ENCODE data around the gene SLC15A3. TPM values are rescaled to one million over a fixed set of nuclear protein-coding genes. Genes with fewer than 3 reads are reported as not detected.

The SLC15A3 gene
- total RNA-seq, 1 experiment from 2014 or later: 10.2 TPM

DNA sequence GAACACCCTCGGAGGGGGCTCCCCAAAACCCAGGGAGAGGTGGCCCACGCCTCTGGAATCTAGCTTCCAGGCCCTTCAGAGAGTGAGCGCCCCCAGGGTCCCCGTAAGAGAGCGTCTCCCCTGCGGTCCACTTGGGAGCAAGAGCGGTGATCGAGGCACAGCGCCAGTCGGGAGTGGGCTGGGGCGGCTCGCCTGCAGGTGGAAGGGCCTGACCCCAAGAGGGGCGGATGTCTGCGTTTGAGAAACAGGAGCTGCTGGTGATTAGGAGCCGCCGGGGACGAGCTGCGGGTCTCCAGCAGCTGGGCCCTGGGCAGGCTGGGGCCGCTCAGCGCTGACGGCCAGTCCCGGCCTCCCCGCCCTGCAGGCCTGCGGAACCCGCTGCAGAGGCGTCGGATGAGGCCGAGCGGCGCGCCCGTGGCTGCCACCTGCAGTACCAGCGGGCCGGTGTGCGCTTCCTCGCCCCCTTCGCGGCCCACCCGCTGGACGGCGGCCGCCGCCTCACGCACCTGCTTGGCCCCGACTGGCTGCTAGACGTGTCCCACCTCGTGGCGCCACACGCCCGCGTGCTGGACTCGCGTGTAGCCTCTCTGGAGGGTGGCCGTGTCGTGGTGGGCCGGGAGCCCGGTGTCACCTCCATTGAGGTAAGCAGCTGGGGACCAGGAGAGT lies 17.7 kb downstream of the SLC15A3 start:
- ChIA-PET CTCF (no interaction called here), POLR2A (no interaction called here)
- TF ChIP-seq KAT7 (CRISPR knock-in tag; IDR thresholded peaks at IDR 0.05; ENCODE audit: borderline replicate concordance) (no peak), IRF1 (CRISPR knock-in tag; IDR thresholded peaks at IDR 0.05) (no peak), GTF2I (CRISPR knock-in tag; conservative IDR thresholded peaks at IDR 0.05) (no peak), NFE2L1 (CRISPR knock-in tag; IDR thresholded peaks at IDR 0.05) (no peak), FOXP1 (CRISPR knock-in tag; IDR thresholded peaks at IDR 0.05; ENCODE audit: borderline replicate concordance) (no peak), MXD4 (CRISPR knock-in tag; IDR thresholded peaks at IDR 0.05; ENCODE audit: borderline replicate concordance) (no peak), HMGA2 (CRISPR knock-in tag; IDR thresholded peaks at IDR 0.05) (no peak), ZNF121 (CRISPR knock-in tag; IDR thresholded peaks at IDR 0.05) (no peak)
- TF ChIP-seq, protein P1, sequence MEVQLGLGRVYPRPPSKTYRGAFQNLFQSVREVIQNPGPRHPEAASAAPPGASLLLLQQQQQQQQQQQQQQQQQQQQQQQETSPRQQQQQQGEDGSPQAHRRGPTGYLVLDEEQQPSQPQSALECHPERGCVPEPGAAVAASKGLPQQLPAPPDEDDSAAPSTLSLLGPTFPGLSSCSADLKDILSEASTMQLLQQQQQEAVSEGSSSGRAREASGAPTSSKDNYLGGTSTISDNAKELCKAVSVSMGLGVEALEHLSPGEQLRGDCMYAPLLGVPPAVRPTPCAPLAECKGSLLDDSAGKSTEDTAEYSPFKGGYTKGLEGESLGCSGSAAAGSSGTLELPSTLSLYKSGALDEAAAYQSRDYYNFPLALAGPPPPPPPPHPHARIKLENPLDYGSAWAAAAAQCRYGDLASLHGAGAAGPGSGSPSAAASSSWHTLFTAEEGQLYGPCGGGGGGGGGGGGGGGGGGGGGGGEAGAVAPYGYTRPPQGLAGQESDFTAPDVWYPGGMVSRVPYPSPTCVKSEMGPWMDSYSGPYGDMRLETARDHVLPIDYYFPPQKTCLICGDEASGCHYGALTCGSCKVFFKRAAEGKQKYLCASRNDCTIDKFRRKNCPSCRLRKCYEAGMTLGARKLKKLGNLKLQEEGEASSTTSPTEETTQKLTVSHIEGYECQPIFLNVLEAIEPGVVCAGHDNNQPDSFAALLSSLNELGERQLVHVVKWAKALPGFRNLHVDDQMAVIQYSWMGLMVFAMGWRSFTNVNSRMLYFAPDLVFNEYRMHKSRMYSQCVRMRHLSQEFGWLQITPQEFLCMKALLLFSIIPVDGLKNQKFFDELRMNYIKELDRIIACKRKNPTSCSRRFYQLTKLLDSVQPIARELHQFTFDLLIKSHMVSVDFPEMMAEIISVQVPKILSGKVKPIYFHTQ (CRISPR knock-in tag; IDR thresholded peaks at IDR 0.05): no peak
- ATAC-seq: no peak; the same call in 1 of the 2 replicates
- Mint-ChIP-seq H3K27me3 (ENCODE audit: low read depth) (no peaks in the 10 kb centered on the region), H3K4me3 (no peak overlapping the region), H3K4me1 (no peaks in the 10 kb centered on the region), H3K9me3 (no peaks in the 10 kb centered on the region), H3K36me3 (peaks cover 18% of the 10 kb centered on the region), H3K27ac (no peak overlapping the region; the same call in 1 of the 2 replicates)
- no peak for DNase-seq (ENCODE audit: low spot score)

GRCh38 chr11:60933416-60934123 lies 18.4 kb downstream of the SLC15A3 start:
- ChIA-PET CTCF (interaction anchor here (1.3 kb wide), 1 partner anchor 34 kb away, joined by 5 read pairs; no protein-coding TSS in a partner anchor), POLR2A (no interaction called here)
- Mint-ChIP-seq H3K27me3 (ENCODE audit: low read depth) (no peaks in the 10 kb centered on the region), H3K4me1 (no peaks in the 10 kb centered on the region), H3K4me3 (no peak overlapping the region), H3K9me3 (no peaks in the 10 kb centered on the region), H3K27ac (peak overlapping the region; percentile 80; the same call in 1 of the 2 replicates), H3K36me3 (peaks cover 18% of the 10 kb centered on the region)
- DNase-seq (ENCODE audit: low spot score) (no peak), ATAC-seq (no peak)
- no peak for TF ChIP-seq E2F1 (CRISPR knock-in tag; IDR thresholded peaks at IDR 0.05)
- TF ChIP-seq, protein P2, sequence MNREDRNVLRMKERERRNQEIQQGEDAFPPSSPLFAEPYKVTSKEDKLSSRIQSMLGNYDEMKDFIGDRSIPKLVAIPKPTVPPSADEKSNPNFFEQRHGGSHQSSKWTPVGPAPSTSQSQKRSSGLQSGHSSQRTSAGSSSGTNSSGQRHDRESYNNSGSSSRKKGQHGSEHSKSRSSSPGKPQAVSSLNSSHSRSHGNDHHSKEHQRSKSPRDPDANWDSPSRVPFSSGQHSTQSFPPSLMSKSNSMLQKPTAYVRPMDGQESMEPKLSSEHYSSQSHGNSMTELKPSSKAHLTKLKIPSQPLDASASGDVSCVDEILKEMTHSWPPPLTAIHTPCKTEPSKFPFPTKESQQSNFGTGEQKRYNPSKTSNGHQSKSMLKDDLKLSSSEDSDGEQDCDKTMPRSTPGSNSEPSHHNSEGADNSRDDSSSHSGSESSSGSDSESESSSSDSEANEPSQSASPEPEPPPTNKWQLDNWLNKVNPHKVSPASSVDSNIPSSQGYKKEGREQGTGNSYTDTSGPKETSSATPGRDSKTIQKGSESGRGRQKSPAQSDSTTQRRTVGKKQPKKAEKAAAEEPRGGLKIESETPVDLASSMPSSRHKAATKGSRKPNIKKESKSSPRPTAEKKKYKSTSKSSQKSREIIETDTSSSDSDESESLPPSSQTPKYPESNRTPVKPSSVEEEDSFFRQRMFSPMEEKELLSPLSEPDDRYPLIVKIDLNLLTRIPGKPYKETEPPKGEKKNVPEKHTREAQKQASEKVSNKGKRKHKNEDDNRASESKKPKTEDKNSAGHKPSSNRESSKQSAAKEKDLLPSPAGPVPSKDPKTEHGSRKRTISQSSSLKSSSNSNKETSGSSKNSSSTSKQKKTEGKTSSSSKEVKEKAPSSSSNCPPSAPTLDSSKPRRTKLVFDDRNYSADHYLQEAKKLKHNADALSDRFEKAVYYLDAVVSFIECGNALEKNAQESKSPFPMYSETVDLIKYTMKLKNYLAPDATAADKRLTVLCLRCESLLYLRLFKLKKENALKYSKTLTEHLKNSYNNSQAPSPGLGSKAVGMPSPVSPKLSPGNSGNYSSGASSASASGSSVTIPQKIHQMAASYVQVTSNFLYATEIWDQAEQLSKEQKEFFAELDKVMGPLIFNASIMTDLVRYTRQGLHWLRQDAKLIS (CRISPR knock-in tag; IDR thresholded peaks at IDR 0.05; ENCODE audit: borderline replicate concordance): no peak
- TF ChIP-seq CBFB (CRISPR knock-in tag; IDR thresholded peaks at IDR 0.05; ENCODE audit: low read depth): no peak
- TF ChIP-seq ZSCAN18 (CRISPR knock-in tag; IDR thresholded peaks at IDR 0.05): no peak
- no peak for TF ChIP-seq TP53 (CRISPR knock-in tag; IDR thresholded peaks at IDR 0.05)
- TF ChIP-seq CREM (CRISPR knock-in tag; IDR thresholded peaks at IDR 0.05): no peak
- TF ChIP-seq, protein P3, sequence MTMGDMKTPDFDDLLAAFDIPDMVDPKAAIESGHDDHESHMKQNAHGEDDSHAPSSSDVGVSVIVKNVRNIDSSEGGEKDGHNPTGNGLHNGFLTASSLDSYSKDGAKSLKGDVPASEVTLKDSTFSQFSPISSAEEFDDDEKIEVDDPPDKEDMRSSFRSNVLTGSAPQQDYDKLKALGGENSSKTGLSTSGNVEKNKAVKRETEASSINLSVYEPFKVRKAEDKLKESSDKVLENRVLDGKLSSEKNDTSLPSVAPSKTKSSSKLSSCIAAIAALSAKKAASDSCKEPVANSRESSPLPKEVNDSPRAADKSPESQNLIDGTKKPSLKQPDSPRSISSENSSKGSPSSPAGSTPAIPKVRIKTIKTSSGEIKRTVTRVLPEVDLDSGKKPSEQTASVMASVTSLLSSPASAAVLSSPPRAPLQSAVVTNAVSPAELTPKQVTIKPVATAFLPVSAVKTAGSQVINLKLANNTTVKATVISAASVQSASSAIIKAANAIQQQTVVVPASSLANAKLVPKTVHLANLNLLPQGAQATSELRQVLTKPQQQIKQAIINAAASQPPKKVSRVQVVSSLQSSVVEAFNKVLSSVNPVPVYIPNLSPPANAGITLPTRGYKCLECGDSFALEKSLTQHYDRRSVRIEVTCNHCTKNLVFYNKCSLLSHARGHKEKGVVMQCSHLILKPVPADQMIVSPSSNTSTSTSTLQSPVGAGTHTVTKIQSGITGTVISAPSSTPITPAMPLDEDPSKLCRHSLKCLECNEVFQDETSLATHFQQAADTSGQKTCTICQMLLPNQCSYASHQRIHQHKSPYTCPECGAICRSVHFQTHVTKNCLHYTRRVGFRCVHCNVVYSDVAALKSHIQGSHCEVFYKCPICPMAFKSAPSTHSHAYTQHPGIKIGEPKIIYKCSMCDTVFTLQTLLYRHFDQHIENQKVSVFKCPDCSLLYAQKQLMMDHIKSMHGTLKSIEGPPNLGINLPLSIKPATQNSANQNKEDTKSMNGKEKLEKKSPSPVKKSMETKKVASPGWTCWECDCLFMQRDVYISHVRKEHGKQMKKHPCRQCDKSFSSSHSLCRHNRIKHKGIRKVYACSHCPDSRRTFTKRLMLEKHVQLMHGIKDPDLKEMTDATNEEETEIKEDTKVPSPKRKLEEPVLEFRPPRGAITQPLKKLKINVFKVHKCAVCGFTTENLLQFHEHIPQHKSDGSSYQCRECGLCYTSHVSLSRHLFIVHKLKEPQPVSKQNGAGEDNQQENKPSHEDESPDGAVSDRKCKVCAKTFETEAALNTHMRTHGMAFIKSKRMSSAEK (CRISPR knock-in tag; IDR thresholded peaks at IDR 0.05; ENCODE audit: borderline replicate concordance): no peak
- TF ChIP-seq GABPB1 (CRISPR knock-in tag; IDR thresholded peaks at IDR 0.05): no peak
- TF ChIP-seq GRHL2 (CRISPR knock-in tag; IDR thresholded peaks at IDR 0.05; ENCODE audit: insufficient replicate concordance, severe bottlenecking): no peak
- no peak for TF ChIP-seq ZNF121 (CRISPR knock-in tag; IDR thresholded peaks at IDR 0.05)
